MM.1S (cell line): Measurements from ENCODE around the gene NEUROD4.

Experiments
- EZH2 ChIP-seq: fragments of 300-600 bp; sonication (generic); optimal IDR thresholded peaks from 2 replicates; pipeline ENCODE3; 2017; ENCODE audit warnings: low read depth, mild to moderate bottlenecking, antibody characterized with exemption, low read length, mixed read lengths
- TF ChIP-seq, protein P1 (sequence below): fragments of 300-600 bp; sonication (generic); IDR thresholded peaks from 2 replicates; pipeline ENCODE4 v1.5.1; 2016; ENCODE audit warnings: antibody characterized with exemption, low read length, mixed read lengths

DNA sequence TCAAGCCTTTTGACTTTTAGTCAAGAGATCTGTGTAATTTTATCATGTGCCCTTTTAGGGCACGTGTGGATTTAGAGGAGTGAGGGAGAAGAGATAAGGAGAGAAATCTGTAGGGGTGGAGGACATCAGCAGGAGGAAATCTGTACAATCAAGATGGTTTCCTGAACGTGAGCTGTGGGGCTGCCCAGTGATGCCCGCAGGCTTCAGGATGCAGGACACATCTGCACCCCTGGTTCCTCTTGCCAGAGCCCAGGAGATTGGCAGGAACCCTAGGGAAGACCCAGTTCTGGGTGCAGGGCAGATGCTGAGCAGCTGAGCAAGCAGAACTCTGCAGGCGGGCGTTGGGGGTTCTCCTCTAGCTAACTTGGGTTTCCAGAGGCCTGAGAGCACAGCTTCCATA, 23.6 kb upstream of the NEUROD4 start:
- TF ChIP-seq, protein P1, sequence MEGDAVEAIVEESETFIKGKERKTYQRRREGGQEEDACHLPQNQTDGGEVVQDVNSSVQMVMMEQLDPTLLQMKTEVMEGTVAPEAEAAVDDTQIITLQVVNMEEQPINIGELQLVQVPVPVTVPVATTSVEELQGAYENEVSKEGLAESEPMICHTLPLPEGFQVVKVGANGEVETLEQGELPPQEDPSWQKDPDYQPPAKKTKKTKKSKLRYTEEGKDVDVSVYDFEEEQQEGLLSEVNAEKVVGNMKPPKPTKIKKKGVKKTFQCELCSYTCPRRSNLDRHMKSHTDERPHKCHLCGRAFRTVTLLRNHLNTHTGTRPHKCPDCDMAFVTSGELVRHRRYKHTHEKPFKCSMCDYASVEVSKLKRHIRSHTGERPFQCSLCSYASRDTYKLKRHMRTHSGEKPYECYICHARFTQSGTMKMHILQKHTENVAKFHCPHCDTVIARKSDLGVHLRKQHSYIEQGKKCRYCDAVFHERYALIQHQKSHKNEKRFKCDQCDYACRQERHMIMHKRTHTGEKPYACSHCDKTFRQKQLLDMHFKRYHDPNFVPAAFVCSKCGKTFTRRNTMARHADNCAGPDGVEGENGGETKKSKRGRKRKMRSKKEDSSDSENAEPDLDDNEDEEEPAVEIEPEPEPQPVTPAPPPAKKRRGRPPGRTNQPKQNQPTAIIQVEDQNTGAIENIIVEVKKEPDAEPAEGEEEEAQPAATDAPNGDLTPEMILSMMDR = no peak
- TF ChIP-seq EZH2 = no peak
